Measurements from ENCODE around the gene L3MBTL1.

The L3MBTL1 gene

DNA sequence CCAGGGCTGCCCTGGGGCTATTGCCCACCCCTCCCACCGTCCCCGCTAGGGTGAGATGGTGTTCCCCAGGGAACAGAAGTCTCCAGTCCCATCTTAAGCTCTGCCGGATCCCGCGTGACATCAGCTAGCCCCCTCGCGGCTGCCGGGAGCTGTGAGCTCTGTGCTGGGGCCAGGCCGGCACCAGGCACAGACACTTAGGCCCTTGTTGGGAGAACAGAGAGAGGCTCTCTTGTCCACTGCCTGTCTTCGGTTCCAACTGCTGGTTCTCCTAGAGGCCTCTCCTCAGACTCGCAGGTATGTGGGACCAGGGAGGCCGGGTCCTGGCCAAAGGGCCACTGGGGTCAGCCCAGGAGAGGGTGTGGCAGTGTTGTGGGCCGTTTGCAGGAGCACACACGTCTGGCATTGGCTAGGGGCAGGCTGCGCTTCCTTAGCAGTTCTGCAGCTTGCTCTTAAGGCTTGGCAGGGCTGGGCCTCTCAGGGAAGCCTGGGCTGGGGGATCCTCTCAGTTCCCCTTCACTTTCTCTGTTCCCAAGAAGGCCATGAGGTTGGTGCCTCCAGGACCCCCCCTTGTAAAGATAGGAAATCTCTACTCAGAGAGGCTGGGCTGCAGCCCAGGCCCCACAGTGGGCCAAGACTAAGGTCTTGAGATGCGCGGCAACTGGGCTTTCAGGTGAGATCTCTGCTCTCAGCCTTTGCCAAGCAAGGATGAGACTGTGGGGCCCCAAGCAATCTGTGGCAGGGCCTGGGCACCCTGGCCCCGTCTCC lies 57.7 kb downstream of the L3MBTL1 start:
- TF ChIP-seq CTCF (IDR thresholded peaks at IDR 0.05) (no peak), ZFX (IDR thresholded peaks at IDR 0.05; ENCODE audit: borderline replicate concordance) (no peak)
- H3K27ac ChIP-seq, result no peak overlapping the region

DNA sequence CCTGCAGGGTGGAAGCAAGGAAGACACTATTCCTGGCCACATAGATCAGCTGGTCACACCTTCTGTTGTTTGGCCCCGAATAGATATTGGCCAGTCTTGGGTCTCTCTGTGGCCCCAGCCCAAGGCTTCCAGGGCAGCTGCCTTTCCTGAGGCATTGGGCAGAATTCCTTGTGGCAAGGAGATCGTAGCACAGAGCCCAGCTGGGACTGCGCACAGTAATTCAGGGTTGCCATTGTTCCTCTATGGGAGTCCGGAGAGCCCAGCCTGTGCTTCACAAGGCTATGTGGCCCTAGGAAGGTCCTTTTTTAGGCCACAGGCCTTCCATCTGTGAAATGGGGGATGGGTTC lies 58.2 kb downstream of the L3MBTL1 start:
- TF ChIP-seq ZFX (IDR thresholded peaks at IDR 0.05; ENCODE audit: borderline replicate concordance) (no peak), CTCF (IDR thresholded peaks at IDR 0.05) (no peak)
- no peak overlapping the region for H3K27ac ChIP-seq

DNA sequence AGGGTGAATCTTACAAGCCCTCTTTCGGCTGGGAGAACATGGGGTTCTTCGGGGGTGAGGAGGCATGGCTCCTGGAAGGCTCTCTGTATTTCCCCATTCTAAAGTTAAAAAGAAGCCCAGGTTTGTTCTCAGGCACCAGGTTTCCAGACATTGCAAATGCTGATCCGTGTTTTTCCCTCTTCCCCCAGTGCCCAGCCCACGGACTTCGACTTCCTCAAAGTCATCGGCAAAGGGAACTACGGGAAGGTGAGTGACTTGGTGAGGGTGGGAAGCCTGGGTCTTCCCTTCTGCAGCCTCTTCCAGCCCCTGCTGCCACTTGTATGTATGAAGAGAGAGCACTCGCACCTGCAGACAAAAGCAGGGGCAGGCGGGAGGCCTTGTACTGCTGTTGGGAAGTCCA lies 60.0 kb downstream of the L3MBTL1 start:
- no peak for TF ChIP-seq CTCF (IDR thresholded peaks at IDR 0.05)
- TF ChIP-seq ZFX (IDR thresholded peaks at IDR 0.05; ENCODE audit: borderline replicate concordance), result no peak

DNA sequence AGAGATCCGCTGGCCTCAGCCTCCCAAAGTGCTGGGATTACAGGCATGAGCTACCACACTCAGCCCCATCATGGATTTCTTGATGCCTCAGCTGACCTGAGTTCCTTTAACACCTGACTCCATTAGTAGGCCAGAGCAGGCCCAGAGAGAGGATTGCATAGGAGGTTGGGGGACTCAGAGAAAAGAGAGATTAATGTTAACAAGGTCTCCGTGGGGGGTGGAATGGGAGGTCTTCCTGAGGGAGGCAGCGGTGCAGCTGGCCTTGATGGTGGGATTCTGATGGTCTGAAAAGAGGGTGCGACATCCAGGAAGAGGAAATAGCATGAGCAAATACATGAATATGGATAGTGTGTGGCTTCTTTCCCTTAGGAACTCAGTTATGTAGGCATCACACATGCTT lies 61.2 kb downstream of the L3MBTL1 start:
- no peak for TF ChIP-seq ZFX (IDR thresholded peaks at IDR 0.05; ENCODE audit: borderline replicate concordance)
- no peak for TF ChIP-seq CTCF (IDR thresholded peaks at IDR 0.05)

More for the DNA sequence above, 60.0 kb downstream of the L3MBTL1 start:
- no peak overlapping the region for H3K27ac ChIP-seq

GRCh38 chr20:43569282-43569681 lies 61.8 kb downstream of the L3MBTL1 start:
- TF ChIP-seq CTCF (IDR thresholded peaks at IDR 0.05) (no peak), ZFX (IDR thresholded peaks at IDR 0.05; ENCODE audit: borderline replicate concordance) (no peak)
- H3K27ac ChIP-seq, result no peak overlapping the region

More for the DNA sequence above, 61.2 kb downstream of the L3MBTL1 start:
- no peak overlapping the region for H3K27ac ChIP-seq

GRCh38 chr20:43570496-43570895 lies 63.0 kb downstream of the L3MBTL1 start:
- H3K27ac ChIP-seq, result no peak overlapping the region
- no peak for TF ChIP-seq CTCF (IDR thresholded peaks at IDR 0.05)

DNA sequence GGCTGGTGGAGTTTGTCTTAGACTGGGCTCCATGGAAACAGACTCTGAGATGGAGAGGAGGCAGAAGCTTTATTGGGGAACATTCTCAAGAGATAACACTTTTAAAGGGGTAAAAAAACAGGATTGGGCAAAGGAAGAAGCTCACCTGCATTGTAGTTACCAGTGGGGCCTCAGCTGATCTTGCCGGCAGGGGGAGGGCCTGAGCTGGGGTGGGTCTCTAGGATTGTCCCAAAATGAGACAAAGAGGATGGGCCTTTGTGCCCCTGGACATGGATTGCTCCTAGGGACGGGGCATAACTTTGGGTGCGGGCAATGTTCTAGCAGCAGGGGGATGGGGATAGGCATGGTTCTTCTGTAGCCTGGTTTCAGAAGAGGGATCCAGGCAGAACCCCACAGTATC lies 63.8 kb downstream of the L3MBTL1 start:
- TF ChIP-seq ZFX (IDR thresholded peaks at IDR 0.05; ENCODE audit: borderline replicate concordance), result no peak
- no peak for TF ChIP-seq CTCF (IDR thresholded peaks at IDR 0.05)
- H3K27ac ChIP-seq, result no peak overlapping the region

All from 22Rv1 (cell line).